ENCODE results near the gene PPME1.
A peak's percentile ranks its signal among the peaks of the same experiment; 100 is the strongest.

PPME1 gene

DNA sequence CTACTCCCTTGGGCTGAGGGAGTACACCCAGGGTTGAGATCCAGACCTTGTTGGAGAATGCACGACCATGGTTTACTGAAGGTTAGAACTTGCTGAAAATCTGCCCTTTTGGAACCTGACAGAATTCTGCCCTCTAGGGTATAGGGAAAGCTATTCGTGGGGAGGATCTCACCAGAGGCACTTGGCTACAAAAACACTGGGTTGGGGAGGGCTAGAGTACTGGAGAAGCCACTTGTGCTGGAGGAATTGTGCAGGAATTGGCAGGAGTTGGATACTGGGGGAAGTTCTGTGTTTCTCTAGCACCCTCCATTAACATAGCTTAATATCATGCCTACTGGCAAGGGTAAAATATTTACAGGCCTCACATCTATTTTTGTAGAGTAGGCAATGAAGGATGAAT is 55.8 kb downstream of the PPME1 start:
- DNase-seq (ENCODE audit: low read depth) = no peak

DNA sequence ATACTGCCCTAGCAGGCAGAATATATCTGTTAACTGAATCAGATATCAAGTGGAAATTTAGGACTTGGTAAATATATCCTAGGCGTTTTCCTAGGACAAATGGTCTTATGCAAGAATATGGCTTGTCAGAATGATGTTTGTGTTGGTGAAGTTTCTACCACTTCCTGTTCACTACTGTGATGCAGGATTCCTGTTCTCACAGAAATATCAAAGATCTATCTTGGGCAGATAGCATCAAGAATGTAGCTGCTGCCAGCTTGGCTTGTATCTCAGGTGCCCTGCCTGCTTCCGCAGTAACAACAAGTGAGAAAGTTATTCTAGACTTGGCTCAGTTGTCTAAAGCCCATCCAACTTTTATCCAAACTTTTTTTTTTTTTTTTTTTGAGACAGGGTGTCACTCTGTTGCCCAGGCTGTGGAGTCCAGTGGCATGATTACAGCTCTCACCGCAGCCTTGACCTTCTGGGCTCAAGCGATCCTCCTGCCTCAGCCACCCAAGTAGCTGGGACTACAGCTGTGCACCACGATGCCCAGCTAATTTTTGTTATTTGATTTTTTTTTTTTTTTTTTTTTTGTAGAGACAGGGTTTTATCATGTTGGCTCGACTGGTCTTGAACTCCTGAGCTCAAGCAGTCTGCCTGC is 61.3 kb downstream of the PPME1 start:
- no peak for DNase-seq (ENCODE audit: low read depth)

DNA sequence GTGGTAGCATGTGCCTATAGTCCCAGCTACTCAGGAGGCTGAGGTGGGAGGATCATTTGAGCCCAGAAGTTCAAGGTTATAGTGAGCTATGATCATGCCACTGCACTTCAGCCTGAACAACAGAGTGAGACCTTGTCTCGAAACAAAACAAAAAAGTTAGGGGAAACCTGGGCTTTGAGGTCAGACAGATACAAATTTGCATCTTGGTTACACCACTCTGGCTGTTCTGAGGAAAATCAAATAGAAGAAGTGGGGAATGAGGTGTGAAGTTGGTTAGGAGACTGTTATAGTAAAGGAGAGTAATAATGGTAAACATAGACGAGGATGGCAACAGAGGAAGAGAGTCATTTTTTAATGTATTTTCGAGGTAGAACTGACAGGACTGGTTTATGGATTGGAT is 62.6 kb downstream of the PPME1 start:
- no peak for DNase-seq (ENCODE audit: low read depth)

DNA sequence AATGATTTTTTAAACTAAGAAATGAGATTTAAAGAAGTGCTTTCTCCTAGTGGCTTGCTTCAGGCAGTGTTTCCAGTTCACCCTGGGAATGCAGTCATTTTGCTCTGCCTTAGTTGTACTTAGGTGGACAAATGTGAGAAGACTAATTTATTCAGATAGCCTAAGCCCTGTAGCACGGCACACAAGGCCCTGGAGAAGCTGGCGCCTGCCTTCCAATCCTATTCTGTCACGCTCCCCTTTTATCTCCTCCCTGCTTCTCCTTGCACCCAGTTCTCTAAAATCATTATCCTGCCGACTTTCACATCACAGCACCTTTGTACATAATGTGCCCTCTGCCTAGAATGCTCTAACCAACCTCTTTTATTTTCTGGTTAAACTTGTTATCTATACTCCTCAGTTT is 64.0 kb downstream of the PPME1 start:
- no peak for DNase-seq (ENCODE audit: low read depth)

DNA sequence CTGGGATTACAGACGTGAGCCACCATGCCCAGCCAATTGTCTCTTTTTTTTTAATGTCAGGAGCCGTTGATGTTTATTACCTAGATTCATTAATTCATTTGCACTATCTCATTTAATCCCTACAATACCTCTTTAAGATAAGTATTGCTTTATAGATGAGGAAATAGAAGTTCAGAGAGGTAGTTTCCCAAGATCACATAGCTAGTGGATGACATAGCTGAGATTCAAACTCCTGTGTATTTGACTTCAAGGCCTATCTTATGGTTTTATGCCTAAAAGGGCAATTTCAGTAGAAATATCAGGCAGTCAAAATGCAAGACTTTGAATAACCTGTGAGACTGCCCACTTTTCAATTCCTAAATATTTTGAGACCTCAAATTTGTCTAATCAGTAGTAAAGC is 66.5 kb downstream of the PPME1 start:
- no peak for DNase-seq (ENCODE audit: low read depth)

DNA sequence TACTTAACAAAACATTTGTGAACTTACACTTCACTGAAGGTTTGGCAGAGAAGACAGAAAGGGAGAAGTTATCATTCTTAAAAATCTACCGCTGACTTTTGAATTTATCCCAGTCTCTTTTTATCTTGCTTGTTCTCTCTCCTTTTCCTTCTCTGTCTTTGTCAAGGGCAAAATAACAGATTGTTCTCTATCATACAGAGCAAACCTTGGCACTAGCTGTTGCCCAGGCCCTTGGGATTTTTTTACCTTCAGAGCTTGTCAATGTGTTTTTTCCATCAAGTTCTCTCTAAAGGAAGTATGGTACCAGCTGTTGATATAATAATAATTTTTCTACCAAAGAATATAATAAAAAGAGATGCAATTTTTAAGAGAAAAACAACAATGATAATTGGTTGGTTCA is 67.2 kb downstream of the PPME1 start:
- DNase-seq (ENCODE audit: low read depth) = no peak

DNA sequence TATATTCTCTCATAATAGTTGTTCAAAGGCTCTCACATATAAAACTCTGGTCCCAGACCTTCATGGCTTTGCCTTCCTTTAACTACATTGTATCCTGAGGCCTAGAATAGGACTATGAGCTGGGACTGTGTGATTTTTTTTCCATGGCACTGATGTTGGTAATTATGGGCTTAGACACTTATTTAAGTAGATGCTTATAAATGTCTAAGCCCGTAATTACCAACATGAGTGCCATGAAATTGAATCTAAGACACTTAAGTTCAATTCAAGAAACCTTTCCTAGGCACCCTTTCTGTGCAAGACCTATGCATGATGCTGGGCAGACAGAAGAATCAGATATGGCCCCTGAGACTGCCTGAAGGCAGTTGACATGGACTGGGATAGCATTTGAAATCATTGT is 77.4 kb downstream of the PPME1 start:
- no peak for DNase-seq (ENCODE audit: low read depth)

DNA sequence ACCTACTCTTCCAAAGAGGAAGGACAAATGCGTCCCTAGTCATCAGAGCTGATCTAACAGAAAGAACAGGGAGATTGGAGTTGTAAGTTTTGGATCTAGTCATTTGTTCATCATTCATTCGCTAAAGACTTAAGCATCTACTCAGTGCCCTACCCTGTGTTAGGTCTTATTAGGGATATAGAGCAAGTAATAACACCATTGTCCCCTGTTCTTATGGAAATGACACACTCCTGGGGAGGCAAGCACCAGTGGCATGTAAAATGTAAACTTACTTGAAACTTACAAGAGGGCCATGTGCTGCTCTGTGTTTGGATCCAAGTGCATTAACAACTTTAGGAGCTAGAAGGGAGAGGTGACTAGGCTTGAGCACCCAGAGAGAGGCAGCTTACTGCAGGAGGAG is 78.4 kb downstream of the PPME1 start:
- DNase-seq (ENCODE audit: low read depth) = no peak

DNA sequence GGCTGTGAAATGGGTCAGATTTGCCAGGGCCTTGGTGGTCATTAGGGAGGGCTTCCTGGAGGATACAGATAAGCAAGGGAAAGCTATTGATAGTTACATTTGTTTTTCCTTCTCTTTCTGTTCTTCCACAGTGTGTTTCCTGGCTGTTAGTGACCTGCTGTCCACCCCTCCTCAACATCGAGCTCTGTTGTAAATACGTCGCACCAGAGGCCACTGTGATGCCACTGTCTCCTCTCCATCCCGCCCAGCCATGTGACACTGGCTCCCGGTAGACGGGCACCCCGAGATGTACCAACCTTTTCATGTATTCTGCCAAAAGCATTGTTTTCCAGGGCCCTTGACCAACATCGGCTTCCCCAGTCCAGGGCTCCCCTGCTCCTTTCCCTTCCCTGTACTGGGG is 82.3 kb downstream of the PPME1 start:
- DNase-seq (ENCODE audit: low read depth) = no peak

DNA sequence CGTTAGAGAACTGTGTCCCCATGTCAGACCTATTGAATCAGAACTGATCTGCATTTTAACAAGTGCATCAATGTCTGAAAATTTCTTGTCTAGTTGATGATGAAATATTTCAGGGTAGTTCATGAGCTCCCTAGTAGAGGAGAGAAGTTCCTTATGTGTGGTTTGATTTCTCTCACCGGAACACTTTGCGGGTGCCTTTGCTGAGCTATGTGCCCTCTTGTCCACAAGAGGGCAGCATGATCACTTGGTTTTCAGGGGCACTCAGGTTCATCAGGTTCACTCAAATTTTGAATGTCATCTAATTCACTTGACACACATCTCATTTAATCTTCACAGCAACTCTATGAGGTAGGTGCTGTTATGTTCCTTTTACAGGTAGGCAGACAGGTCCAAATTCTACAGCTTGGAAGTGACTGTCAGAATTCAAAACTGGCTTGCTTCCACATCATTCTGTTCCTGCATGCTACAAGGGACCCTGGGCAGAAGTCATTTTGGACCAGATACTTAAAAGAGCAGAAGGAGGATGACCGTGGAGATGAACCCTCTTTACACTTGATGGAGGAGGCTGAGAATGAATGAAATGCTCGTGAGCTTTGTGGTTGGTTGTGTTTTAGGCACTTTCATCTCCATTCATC is 84.8 kb downstream of the PPME1 start:
- peak; percentile 23 for DNase-seq (ENCODE audit: low read depth)

DNA sequence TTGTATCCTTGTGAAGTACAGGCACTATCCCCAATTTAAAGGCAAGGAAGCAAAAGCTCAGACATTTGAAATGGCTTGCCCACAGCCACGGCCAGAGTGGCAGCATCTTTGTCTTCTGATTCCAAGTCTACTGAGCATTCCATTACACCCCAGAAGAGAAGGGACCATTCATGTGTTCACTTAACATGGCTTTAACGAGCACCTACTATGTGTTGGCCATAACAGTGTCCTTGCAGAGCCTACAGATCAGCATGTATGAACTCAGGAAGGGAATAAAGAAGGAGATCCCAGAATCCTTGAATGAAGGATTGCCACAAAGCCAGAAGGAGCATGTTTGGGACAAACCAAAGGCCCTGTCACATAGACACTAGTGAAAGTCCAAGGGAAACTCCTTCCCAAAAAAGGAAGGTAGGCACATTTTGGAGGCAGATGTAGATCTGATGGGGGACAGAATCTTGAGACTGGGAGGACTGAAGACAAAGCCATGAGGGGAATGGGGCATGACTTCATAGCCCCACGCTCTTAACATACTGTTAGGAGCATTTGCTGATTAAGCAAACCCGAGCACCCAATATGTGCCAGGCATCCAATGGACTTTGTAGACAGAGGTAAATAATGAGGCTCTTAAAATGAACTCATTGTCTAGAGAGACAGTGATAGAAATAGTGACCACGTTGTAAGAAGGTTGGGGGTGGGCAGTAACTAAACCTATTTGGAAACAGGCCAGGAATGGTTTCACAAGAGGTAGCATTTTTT is 85.5 kb downstream of the PPME1 start:
- no peak for DNase-seq (ENCODE audit: low read depth)

DNA sequence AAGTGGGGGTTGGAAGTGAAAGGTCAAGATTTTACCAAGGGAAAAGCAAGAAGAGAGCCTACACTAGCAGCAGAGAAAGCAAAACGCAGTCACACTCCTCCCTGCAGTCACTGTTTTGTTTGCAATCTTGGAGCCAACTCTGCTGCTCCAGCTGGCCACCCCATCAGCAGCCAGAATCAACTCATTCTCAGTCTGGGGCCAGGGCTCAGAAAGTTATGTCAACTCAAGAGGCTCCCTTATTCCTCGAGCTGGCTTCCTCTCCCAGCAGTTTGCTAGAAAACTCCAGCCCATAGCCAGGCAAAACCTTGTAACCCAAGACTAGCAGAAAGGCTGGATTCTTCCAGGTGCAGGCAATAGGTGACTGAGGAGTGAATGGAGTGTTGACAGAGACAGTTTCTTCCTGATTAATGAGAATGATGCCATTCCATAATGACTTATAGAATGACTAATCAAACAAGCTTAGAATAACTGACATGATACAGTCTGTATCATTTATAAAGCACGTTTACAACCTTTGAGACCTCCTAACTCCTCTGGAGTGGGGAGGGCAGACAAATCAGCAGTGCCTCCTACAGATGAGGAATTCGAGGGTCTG is 87.0 kb downstream of the PPME1 start:
- DNase-seq (ENCODE audit: low read depth) = no peak

DNA sequence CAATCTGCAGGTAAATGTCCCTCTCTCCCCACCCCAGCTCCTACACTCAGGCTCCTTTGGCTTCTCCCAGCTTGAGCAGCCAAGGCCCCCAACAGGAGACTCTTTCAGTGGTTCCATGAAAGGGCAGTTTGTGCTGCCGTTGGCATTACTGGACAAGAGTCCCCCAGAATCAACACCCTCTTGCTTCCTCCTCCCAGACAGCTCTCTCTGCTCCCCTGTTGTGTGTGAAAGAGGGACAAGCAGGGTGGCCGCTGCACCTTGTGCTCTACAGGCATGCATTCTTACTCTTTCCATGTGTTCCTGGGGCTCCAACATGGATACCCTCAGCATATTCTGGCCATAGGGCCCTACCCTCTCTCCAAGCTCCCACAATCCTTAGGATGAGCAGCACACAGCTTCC is 91.6 kb downstream of the PPME1 start:
- DNase-seq (ENCODE audit: low read depth) = no peak

DNA sequence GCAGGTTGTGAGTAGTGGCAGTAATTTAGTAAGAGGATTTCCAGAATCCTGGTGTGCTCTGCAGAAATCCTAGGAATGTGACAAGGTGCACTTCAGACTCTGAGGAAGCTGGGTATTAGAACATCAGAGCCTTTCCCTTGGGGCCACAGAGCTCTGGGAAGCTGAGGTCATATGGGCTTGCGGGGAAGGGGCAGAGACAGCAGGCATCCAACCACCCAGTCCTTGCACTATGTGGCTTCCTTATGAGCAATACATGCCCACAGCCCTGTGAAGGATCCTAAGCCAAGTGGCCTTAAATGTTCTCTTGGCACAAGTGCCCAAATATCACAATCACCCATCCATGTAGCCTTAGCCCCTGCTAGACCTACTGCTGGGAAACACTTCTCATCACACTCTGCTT is 94.2 kb downstream of the PPME1 start:
- no peak for DNase-seq (ENCODE audit: low read depth)

DNA sequence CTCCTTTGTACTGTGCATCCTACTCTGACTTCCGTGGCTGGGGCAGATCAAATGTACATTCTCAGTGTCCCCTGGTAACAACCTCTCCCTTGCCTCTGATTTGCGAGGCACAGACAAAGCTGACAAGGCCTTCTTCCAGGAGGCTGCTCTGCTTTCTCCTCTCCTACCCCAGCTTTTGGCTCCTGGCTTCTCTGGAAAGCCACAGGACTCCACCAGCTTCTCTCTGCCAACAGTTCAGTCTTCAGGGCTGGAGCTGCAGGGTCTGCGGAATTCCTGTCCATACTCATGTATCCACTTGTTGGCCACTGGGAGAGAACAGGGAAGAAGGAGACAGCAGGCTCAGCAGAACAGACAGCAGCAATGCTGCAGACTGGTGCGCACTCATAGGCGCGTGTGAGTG is 95.9 kb downstream of the PPME1 start:
- no peak for DNase-seq (ENCODE audit: low read depth)

DNA sequence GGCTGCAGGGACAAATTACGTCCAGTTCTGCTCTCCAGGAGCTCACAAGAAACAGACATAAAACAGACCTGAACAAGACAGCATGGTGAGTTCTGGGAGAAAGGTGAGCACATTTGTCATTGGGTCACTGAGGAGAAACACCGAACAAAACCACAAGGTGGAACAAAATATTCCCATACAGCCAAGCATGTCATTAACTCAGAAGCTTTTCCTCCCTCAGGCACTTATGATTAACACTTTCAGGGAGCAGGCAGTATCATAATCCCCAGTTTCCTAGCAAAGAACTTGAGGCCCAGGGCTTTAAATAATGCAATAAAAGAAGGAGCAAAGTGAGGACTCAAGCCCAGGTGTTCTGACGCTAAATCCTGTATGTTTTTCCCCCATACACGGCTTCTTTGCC is 97.4 kb downstream of the PPME1 start:
- no peak for DNase-seq (ENCODE audit: low read depth)

DNA sequence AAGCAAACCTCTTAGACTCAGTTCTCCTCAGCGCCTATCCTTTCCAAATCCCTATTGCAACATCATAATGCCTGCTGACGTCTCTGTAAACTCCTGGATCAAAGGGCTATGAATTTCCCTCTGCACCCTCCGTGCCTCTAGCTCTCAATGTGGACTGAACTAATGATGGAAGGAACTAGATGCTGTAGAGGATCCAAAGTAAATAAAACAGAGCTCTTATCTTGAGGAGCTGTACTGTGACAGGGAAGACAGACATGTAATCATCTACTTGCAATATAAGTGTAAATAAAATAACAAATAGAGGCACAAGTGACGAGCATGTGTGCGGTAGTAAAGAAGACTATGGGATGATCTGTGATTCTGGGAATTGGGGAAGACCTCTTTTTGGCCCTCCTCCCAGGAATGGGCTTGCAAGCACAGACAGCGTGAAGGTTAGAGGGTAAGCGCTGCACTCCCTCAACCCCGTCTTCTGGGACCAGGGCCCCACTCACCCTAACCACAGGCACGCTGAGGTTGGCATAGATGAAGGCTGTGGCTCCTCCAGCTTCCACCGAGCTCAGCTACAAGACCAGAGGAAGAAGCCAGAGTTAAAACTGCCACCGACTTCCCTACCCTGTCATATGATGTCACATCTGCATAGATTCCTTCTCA is 98.2 kb downstream of the PPME1 start:
- no peak for DNase-seq (ENCODE audit: low read depth)

DNA sequence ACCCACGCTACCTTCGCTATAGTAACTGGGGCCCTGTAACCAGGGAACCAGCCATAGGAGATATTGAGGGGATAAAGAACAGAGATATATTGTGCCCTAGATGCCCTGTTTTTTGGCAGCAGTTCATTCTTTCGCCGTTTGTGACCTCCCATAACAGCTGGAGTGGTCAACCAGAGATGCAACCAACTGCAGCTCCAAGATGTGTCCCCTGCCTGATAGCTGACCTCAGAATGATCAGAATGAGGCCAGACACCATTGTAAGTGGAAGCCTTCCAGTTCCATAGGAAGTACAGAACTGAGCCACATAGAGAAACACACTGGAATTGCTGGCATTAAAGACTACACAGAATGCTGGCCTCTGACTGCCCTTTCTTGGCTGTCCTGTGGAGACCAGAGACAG is 101.2 kb downstream of the PPME1 start:
- DNase-seq (ENCODE audit: low read depth) = no peak

DNA sequence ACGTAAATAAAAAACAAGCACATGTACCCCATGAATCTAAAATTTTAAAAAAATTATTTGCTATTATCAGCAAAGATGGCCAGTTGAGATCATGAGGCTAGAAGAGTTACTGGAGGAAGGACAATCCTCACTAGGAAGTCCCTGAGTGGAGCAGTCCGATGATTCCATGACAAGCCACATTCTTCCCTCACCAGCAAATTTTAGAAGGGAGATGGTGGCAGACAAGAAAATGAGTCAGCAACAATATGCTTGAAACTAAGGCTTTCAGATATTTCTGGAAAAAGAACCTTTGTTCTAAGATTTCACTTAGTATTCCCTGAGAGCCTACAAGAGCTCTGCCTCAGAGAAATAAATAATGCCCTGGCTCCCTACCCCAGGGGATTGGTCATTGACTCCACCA is 105.5 kb downstream of the PPME1 start:
- no peak for DNase-seq (ENCODE audit: low read depth)

DNA sequence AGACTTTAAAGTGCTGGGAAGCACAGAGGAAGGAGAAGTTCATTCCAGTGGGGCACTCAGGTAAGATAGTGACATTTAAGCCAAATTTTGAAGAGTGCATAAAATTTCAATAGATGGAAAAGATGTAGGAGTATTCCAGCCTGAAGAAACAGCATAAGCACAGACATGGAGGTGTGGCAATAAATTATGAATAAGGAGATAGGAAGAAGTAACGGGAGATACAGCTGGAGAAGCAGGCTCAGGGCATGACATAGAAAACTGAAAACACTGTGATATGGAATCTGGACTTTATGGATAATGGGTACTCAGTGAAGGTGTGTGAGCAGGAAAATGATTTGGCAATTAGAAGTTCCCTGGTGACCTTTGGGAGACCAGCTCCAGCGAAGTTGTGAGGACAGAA is 107.0 kb downstream of the PPME1 start:
- DNase-seq (ENCODE audit: low read depth) = no peak

DNA sequence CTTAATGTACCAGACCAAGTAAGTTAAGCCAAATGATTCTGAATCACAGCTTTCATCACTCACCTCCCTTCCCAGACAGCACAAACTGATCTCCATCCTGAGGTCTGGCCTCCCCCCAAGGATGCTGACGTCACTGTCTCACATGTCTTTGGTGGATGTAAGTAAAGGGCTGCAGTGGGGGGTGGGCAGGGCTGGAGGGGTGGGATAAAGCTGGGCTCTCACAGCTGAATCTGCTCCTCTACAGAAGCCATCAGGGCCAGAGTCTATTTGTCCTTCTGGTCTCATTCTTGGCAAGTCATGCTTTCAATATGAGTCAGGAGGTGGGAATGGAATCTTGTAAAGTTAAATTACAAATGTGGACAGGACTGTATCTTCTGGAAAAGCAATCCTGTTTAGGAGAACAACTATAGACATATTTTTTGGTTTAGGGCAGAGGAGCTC is 107.7 kb downstream of the PPME1 start:
- DNase-seq (ENCODE audit: low read depth) = no peak

DNA sequence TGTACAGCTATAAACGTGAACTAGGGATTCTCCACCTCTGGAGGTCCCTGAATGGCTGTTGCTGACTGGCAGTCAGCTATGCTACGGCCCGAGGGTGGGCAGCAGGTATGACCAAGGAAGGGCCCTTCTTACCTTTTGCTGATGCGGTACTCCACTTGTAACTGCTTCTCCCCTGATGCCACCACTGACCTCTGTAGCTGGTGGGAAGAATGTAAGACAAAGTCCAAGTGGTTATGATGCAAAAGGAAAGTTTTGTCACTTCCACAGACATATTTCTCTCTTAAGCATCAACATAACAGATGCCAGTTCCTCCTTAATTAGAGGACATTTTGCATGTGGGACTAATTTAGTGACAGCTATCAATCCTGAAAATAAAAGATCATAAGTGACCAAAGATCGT is 108.2 kb downstream of the PPME1 start:
- DNase-seq (ENCODE audit: low read depth) = no peak

DNA sequence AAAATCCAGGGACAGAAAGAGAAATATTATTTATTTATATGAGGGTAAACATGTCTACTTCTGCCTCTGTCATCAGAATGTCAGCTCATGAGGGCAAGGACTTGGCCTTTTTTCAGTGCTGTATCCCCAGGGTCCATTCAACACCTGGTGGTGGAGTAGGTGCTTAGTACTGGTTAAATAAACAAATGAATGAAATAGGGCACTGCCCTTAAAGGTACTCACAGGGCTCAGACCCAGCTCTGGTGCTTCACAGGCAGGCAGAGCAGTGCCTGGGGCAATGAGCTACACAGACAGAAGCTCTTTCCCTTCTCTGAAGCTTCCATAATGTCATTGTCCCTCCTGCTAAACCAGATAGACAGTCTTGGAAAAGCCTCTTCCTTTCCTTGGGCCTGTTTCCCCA is 109.4 kb downstream of the PPME1 start:
- DNase-seq (ENCODE audit: low read depth) = no peak
